ENCODE data around the gene MYRIP.
A peak's percentile ranks its signal among the peaks of the same experiment; 100 is the strongest.

The MYRIP gene

DNA sequence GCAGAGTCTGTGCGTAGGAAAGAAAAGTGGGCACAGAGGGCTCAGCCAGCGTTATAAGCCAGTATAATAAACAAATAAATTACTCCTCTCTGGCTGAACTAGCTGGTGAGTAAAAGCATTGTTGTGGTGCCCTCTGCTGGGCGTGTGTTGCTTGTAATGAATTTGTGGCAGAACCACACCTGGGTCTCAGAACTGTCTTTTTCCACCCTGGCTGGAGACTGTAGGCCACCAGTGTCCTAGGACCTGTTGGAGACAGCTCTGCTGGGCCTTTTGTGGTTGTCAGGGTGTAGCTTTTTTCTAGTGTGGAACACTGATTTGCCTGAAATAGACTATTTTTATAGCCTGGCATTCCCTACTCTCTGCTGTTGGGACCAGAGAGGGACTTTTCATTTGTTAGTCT, 369.6 kb downstream of the MYRIP start:
- DNase-seq (ENCODE audit: low read depth in 2 of 3, low spot score in 1 of 3) = peak; percentile 23 to 60 (median 37)

DNA sequence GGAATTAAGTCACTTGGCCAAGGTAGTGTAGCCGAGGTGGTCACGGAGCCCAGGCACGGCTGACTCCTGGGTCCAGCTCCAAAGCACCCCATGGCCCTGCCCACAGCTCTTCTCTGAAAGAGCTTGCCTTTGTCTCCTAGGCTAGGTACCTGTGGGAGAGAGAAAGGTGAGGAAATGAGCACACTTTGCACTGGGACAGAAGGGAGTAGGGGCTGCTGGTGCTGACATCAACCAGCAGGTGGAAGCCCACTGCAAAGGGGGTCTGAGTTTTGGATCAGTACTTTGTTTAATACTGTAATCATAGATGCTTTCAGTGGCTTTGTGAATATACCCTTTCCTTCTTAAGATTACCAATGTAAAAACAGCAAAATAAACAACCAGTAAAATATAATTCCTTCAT, 371.8 kb downstream of the MYRIP start:
- no peak for DNase-seq (ENCODE audit: low read depth in 2 of 3, low spot score in 1 of 3)

DNA sequence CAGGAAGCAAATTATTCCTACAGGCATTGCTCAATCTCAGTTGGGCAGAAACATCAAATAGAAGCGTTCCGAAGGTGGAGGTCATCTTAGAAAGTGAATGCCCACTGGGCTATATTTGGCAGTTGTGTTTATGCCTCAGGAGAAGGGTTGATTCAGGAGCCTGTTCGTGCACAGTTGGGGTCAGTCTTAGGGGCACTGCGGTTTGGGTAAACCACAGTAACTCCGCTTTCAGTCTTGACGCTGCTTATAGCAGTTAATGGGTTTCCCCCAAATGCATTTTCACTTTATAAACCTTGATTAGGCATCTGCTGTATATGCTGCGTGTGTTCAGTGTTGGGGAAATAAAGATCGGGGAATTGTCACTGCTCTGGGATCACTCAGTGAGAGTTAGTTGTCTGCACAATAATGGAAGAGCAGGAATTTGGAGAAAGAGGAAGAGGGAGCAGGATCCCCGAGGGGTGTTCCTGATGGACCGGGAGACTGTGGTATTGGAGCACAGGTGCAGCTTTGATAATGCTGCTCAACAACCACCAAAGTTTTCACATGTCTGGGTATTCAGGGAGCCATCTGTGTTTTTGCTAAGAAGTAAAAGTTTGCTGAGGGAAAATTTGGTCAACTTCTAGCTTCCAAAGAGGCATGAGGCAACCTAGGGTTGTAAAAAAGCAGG, 375.8 kb downstream of the MYRIP start:
- DNase-seq (ENCODE audit: low read depth in 2 of 3, low spot score in 1 of 3) = no peak

DNA sequence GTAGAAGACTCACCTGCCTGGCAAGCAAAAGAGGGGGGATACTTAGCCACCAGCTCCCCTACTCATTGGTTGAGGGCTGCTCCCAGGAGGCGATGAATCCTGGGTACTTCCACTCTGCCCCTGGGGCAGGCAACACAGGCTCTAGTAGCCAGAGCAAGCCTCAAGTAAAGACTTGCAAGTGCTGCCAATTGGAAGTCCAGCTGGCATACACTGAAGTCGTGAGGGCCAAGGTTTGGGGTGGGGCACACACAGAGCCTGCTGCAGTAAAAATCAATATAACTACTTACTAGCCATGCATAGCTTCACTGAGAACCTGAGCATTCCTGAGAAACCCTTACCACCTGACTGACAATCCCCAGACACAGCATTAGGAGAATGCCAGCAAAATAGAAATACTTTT, 377.1 kb downstream of the MYRIP start:
- DNase-seq (ENCODE audit: low read depth in 2 of 3, low spot score in 1 of 3) = no peak

- no peak for DNase-seq (ENCODE audit: low read depth in 2 of 3, low spot score in 1 of 3)
Measured at GRCh38 chr3:40187945-40188344, 378.5 kb downstream of the MYRIP start.

DNA sequence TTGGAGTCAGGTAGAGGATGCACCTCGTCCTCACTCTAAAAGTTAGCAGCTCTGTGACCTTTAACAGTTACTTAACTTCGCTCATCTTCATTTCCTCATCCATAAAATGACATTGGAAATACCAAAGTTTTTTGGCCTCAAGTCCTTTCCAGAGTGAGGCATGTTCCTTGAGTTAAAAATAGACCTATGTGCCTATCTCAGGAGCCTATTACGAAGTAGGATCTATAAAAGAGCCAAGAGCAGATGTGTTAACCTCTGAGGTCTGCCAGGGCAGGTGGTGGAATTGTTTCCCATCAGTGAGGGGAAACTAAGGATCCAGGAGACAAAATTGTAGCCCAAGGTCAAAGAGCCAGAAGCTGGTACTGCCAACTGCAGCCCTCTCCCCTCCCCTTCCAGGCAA, 379.7 kb downstream of the MYRIP start:
- no peak for DNase-seq (ENCODE audit: low read depth in 2 of 3, low spot score in 1 of 3)

GRCh38 chr3:40190056-40190455, 380.6 kb downstream of the MYRIP start:
- no peak for DNase-seq (ENCODE audit: low read depth in 2 of 3, low spot score in 1 of 3)

GRCh38 chr3:40191251-40191650, 381.8 kb downstream of the MYRIP start:
- no peak for DNase-seq (ENCODE audit: low read depth in 2 of 3, low spot score in 1 of 3)

- DNase-seq (ENCODE audit: low read depth in 2 of 3, low spot score in 1 of 3) = peak; percentile 30 to 60 (median 32)
Measured at GRCh38 chr3:40191850-40192448, 382.5 kb downstream of the MYRIP start.

DNA sequence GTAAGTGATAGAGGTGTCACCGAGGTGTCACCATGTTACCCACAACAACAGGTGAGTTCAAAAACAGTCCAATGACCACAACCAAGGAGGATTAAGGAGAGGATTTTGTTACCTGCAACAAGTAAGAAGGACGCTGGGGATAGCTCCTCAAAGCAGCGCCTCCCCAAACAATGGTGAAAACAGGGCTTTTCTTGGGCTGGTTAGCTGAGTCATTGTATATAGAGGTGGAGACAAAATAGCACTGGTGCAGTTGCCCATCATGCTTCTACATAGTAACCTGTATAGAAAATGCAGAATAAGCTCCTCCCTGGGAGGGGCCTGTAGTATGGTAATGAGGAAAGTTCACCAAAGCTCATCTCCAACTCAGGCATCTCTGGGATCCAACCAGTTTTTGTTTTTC, 383.2 kb downstream of the MYRIP start:
- DNase-seq (ENCODE audit: low read depth in 2 of 3, low spot score in 1 of 3) = no peak

GRCh38 chr3:40196966-40197365, 387.6 kb downstream of the MYRIP start:
- no peak for DNase-seq (ENCODE audit: low read depth in 2 of 3, low spot score in 1 of 3)

DNA sequence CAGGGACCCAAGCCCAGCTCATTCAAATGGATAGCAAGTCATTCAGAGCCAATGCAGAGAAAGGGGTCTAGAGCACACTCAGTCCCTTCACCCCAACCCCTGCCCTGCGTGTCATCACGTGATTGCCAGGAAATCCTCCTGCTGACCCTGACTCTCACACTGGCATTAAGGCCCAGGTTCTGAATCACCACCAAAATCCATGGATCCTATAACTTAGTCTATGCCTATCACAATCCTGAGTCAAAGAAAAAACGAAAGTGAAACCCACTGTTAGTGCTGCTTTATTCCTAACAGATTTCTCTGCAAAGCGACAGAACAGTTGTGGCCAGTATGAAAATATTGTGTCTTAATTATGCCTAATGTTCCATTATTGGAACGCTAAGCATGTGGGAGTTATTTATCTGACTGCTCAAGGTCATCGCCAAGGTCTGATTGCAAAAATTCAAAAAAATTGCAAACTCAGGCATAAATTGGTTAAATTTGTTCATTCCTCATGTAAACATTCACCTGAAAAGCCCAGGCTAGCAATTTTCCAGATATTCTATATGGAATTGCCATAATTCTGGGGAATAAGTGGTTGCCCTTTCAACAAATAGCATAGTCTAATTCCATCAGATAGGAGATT, 391.4 kb downstream of the MYRIP start:
- DNase-seq (ENCODE audit: low read depth in 2 of 3, low spot score in 1 of 3) = no peak

DNA sequence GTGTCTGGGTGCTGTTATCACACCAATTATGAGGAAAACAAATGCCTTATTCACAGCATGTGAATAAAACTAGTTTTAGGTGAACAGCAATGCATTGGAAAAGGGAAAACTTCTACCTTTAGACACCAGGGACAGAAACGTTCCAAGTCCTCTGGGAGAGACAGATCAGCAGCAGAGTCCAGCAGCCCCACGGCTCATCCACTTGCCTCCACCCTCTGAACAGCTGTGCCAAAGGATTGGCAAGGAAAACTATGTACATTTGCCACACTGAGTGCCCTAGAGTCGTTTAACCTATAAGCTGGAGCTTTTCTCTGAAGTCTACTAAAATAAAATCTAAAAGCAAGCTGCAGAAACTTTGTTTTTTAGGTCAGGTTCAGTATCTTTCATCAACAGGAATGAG, 392.4 kb downstream of the MYRIP start:
- DNase-seq (ENCODE audit: low read depth in 2 of 3, low spot score in 1 of 3) = no peak

GRCh38 chr3:40206522-40206921, 397.1 kb downstream of the MYRIP start:
- no peak for DNase-seq (ENCODE audit: low read depth in 2 of 3, low spot score in 1 of 3)

DNA sequence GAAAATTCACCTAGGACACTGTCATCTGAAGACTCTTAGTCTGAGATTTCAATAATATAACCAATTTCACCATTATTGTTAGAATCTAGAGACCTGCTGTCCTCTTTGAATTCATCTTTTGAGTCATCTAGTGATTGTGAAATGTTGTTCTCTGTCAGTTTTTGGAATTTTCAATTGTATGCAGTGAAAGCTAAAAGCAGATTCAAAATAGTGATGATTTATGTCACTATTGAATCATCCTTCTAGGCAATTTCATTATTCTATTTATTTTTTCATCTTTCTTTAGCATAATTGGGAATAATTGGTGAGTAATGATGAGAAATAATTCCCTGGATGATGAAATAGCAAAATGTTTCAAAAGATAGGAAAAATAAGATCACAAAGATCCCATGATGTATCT, 398.4 kb downstream of the MYRIP start:
- no peak for DNase-seq (ENCODE audit: low read depth in 2 of 3, low spot score in 1 of 3)

GRCh38 chr3:40208251-40208650, 398.8 kb downstream of the MYRIP start:
- no peak for DNase-seq (ENCODE audit: low read depth in 2 of 3, low spot score in 1 of 3)

DNA sequence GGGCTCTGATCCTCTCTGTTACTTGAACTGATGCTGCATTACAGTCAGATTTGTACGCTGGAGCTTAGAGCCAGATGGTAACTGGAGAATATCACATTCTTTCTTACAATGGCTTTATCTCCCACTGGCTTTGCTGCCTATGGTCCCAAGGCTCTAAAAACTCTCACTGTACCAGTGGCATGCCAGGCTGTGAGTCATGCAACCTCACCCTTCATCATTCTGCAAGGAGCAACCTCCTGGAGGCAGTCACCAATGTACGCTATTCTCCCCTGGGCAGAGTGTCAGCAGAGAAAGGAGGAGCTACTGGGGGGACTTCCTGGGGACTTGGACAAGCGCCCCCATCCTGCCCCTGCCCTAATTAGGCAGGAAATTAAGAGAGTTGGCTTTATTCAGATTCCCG, 402.2 kb downstream of the MYRIP start:
- DNase-seq (ENCODE audit: low read depth in 2 of 3, low spot score in 1 of 3) = no peak

DNA sequence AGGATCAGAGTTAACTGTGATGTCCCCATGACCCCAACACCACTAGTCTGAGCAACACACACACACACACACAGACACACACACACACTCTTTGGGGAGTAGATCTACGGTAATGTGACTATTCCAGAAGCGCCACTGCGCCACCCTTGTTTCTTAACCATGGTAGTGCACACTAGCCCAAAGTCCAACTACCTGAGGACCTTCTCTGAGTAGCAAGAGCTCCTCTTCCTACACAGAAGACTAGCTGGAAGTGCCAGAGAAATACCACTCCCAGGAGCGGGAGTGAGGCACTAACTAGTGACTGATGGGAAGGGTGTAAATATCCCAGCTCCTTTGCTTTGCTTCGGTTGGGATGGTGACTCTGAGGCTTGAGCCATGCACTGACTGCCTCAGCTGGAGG, 404.1 kb downstream of the MYRIP start:
- no peak for DNase-seq (ENCODE audit: low read depth in 2 of 3, low spot score in 1 of 3)

DNA sequence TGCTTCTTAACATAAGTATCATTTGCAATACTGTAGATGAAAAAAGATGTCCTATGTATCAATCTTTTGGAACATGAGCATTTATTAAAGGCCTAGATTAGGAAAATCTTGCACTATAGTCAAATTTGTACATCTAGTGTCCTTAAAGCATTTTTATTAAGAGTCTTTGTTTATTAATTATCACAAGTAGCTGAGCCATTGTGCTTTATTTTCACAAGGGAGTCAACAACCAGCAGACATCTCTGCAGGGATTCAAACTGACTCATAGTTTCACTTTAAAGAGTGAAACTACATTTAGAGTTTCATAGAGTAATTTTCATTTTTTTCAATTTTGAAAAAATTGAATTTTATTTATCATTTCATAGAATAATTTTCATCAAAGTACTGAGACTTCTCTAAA, 405.6 kb downstream of the MYRIP start:
- DNase-seq (ENCODE audit: low read depth in 2 of 3, low spot score in 1 of 3) = no peak

- DNase-seq (ENCODE audit: low read depth in 2 of 3, low spot score in 1 of 3) = no peak
Measured at GRCh38 chr3:40216471-40216870, 407.1 kb downstream of the MYRIP start.

GRCh38 chr3:40223856-40224255, 414.4 kb downstream of the MYRIP start:
- no peak for DNase-seq (ENCODE audit: low read depth in 2 of 3, low spot score in 1 of 3)

DNA sequence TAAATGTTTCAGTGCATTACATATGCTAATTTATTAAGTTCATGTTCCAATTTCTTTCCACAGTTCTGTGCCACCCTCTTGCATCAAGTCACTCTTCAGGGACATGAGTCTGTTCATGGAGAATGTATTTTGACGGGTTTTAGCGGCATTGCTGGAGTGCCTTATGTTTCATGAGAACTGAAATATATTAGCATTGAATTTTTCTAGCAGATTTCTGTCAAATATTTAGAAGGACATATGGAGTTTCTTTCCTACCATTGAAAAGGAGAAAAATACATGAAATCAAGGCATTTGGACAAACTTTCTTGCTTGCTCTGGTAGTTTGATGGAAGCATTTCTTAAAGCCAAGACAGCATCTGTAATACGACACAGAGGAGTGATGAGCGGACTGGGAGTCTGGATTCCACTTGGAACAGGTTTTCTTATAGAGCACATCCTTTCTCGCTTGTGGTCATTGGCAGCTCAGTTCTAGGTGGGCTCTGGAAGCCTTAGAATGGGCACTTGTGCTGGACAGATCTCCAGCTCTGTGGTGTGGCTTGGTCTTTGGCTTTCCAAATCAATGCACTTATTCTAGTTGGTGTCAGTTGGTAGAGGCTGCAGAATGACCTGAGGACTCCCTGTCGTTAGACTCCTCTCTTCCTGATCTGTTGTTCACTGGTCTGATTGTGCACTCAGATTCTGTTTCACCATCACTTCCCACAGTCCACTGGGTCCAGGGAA, 415.5 kb downstream of the MYRIP start:
- no peak for DNase-seq (ENCODE audit: low read depth in 2 of 3, low spot score in 1 of 3)

Data from stimulated activated CD4-positive, alpha-beta T cell treated with anti-CD3 and anti-CD28 coated beads, Interleukin-12 subunit alpha, Interleukin-12 subunit beta, amount 100 ng/mL, for 48 hours (primary cell).